ENCODE results near the gene TBL3. TPM values are rescaled to one million over a fixed set of nuclear protein-coding genes. Genes with fewer than 3 reads are reported as not detected.

TBL3 gene
- polyA plus RNA-seq, 1 donor (not counting 4 experiments of a cell fraction or from before 2014, with no cell fraction given), result 27.8 TPM

DNA sequence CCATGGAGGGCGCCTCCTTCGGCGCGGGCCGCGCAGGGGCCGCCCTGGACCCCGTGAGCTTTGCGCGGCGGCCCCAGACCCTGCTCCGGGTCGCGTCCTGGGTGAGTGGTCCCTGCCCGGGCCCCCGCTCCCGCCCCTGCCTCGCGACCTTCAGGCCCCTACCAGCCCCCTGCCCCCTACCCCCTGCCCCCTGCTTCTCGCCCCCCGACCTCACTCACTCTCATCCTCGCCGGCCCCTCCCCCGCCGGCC lies 18.2 kb downstream of the TBL3 start:
- H3K27me3 ChIP-seq (ENCODE audit: control insufficient read depth, extremely low read depth, insufficient read depth, low read length), result peaks cover 30% of the 10 kb centered on the region
- H3K4me3 ChIP-seq (ENCODE audit: control insufficient read depth in 2 of 3, extremely low read depth in 1 of 3, insufficient read depth in 2 of 3, low read depth in 1 of 3, low read length in 3 of 3), result peak overlapping the region in 1 of 3 experiments; percentile 53
- H3K9me3 ChIP-seq (ENCODE audit: control insufficient read depth, low read depth, low read length), result no peaks in the 10 kb centered on the region
- no peak for FAIRE-seq
- no peak for DNase-seq (ENCODE audit: low read depth, low spot score)
- TF ChIP-seq, protein P1, sequence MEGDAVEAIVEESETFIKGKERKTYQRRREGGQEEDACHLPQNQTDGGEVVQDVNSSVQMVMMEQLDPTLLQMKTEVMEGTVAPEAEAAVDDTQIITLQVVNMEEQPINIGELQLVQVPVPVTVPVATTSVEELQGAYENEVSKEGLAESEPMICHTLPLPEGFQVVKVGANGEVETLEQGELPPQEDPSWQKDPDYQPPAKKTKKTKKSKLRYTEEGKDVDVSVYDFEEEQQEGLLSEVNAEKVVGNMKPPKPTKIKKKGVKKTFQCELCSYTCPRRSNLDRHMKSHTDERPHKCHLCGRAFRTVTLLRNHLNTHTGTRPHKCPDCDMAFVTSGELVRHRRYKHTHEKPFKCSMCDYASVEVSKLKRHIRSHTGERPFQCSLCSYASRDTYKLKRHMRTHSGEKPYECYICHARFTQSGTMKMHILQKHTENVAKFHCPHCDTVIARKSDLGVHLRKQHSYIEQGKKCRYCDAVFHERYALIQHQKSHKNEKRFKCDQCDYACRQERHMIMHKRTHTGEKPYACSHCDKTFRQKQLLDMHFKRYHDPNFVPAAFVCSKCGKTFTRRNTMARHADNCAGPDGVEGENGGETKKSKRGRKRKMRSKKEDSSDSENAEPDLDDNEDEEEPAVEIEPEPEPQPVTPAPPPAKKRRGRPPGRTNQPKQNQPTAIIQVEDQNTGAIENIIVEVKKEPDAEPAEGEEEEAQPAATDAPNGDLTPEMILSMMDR (optimal IDR thresholded peaks at IDR 0.05 in 1 of 3, IDR thresholded peaks at IDR 0.05 in 1 of 3, conservative IDR thresholded peaks at IDR 0.05 in 1 of 3; ENCODE audit: extremely low read depth in 1 of 3, insufficient read depth in 2 of 3, low read length in 3 of 3), result no peak
- no peak for TF ChIP-seq EZH2 (IDR thresholded peaks at IDR 0.05; ENCODE audit: low read length)
- peaks cover 7 to 14% of the 10 kb centered on the region in 2 experiments for H3K36me3 ChIP-seq (ENCODE audit: control insufficient read depth in 2 of 2, extremely low read depth in 1 of 2, insufficient read depth in 2 of 2, low read length in 2 of 2)
- no peak overlapping the region for H3K27ac ChIP-seq (ENCODE audit: control insufficient read depth, insufficient read depth, low read length)
- H3K9me1 ChIP-seq (ENCODE audit: control insufficient read depth, extremely low read depth, insufficient read depth, low read length), result peaks cover under 1% of the 10 kb centered on the region
- dilution Hi-C loops (cut with MboI; ENCODE audit: extremely low pct_ligation_motif_present, low sequenced_read_pairs), result no loop called here
- no peaks in the 10 kb centered on the region for H3K79me2 ChIP-seq (ENCODE audit: control insufficient read depth, insufficient read depth, low read length)
- peaks cover 33% of the 10 kb centered on the region for H3K4me1 ChIP-seq (ENCODE audit: control insufficient read depth, extremely low read depth, insufficient read depth, low read length)
- no peaks in the 10 kb centered on the region for H4K20me1 ChIP-seq (ENCODE audit: control insufficient read depth, extremely low read depth, insufficient read depth, low read length)
- no peak overlapping the region for H3K9ac ChIP-seq (ENCODE audit: control insufficient read depth, extremely low read depth, insufficient read depth, low read length)
- no peak overlapping the region for H2AFZ ChIP-seq (ENCODE audit: control insufficient read depth, low read length)
- H3K4me2 ChIP-seq (ENCODE audit: control insufficient read depth, extremely low read depth, insufficient read depth, low read depth, low read length), result no peak overlapping the region

DNA sequence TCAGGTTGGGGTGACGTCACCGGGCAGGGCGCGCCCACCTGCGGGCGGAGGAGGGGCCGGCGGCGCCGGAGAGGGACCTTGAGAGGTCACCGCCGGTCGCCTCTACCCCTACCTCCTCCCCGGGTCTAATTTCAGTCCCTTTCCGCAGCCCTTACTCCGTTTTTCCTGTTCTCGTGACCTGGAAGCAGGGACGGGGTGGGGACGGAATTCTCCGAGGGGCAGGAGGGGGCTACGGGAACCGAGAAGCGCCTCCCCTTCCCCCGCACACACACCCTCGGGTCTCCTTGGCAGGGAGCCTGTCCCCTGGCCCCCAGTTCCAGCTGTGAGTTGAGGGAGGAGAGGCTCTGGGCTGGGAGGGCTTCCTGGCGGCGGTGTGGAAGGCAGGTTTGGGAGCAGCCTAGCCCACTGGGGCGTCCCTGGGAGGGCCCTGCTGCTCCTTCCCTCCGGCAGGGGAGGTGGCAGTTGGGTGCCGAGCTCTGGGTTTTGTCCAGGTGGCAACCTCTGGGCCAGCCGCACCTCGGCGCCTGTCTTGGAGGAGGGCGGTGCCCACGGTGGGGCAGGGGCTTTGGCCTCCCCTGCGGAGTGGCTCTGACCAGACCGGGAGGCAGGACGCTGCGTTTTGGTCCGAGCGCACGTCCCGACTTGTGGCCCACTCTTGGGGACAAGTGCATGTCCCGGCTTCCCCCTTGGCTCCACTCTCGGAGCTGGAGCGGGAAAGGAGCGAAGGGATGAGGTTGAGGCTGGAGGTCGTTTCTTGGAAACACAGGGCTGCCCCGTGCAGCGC lies 18.7 kb downstream of the TBL3 start:
- Histone ChIP-seq H3K36me3 (ENCODE audit: control insufficient read depth in 2 of 2, extremely low read depth in 1 of 2, insufficient read depth in 2 of 2, low read length in 2 of 2) (peaks cover 7 to 11% of the 10 kb centered on the region in 2 experiments), H3K27me3 (ENCODE audit: control insufficient read depth, extremely low read depth, insufficient read depth, low read length) (peaks cover 30% of the 10 kb centered on the region), H3K4me2 (ENCODE audit: control insufficient read depth, extremely low read depth, insufficient read depth, low read depth, low read length) (peak overlapping the region; percentile 66), H3K79me2 (ENCODE audit: control insufficient read depth, insufficient read depth, low read length) (no peaks in the 10 kb centered on the region), H3K4me3 (ENCODE audit: control insufficient read depth in 2 of 3, extremely low read depth in 1 of 3, insufficient read depth in 2 of 3, low read depth in 1 of 3, low read length in 3 of 3) (peak overlapping the region in 2 of 3 experiments; percentile 20 to 53), H3K9ac (ENCODE audit: control insufficient read depth, extremely low read depth, insufficient read depth, low read length) (peak overlapping the region; percentile 28), H2AFZ (ENCODE audit: control insufficient read depth, low read length) (no peak overlapping the region), H3K27ac (ENCODE audit: control insufficient read depth, insufficient read depth, low read length) (no peak overlapping the region), H4K20me1 (ENCODE audit: control insufficient read depth, extremely low read depth, insufficient read depth, low read length) (no peaks in the 10 kb centered on the region), H3K4me1 (ENCODE audit: control insufficient read depth, extremely low read depth, insufficient read depth, low read length) (peaks cover 28% of the 10 kb centered on the region), H3K9me3 (ENCODE audit: control insufficient read depth, low read depth, low read length) (no peaks in the 10 kb centered on the region), H3K9me1 (ENCODE audit: control insufficient read depth, extremely low read depth, insufficient read depth, low read length) (no peaks in the 10 kb centered on the region)
- DNase-seq (ENCODE audit: low read depth, low spot score) (no peak), FAIRE-seq (no peak)
- TF ChIP-seq EZH2 (IDR thresholded peaks at IDR 0.05; ENCODE audit: low read length), result peak; percentile 93
- TF ChIP-seq, protein P1 (optimal IDR thresholded peaks at IDR 0.05 in 1 of 3, IDR thresholded peaks at IDR 0.05 in 1 of 3, conservative IDR thresholded peaks at IDR 0.05 in 1 of 3; ENCODE audit: extremely low read depth in 1 of 3, insufficient read depth in 2 of 3, low read length in 3 of 3), result no peak
- dilution Hi-C loops (cut with MboI; ENCODE audit: extremely low pct_ligation_motif_present, low sequenced_read_pairs), result no loop called here

Data from keratinocyte (primary cell).